ENCODE measurements around the gene RAB3C. TPM values are rescaled to one million over a fixed set of nuclear protein-coding genes. Genes with fewer than 3 reads are reported as not detected.

The RAB3C gene
- total RNA-seq, 1 experiment from 2014 or later, result 13.3 TPM

DNA sequence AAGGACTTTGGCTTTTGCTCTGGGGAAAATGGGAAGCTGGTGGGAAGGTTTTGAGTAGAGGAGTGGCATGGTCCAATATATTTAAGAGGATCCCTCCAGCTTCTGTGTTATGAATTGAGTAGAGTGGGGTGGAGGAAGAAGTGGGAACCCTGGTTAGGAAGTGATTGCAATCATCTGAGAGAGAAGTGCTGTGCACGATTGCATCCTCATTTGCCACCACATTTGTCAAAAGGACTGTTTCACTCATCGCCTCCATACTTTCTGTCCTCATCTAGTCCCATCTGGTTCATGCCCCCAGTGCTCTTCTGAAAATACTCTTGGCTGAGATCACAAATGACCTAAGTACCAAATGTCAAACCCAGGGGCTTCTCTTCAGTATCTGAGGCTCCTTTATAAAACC, 192.1 kb downstream of the RAB3C start:
- Mint-ChIP-seq H3K27ac (no peak overlapping the region), H3K9me3 (peaks cover 5% of the 10 kb centered on the region), H3K4me1 (no peaks in the 10 kb centered on the region), H3K36me3 (no peaks in the 10 kb centered on the region), H3K27me3 (ENCODE audit: low read depth) (no peaks in the 10 kb centered on the region; the same call in 1 of the 2 replicates), H3K4me3 (no peak overlapping the region)
- TF ChIP-seq, protein P1, sequence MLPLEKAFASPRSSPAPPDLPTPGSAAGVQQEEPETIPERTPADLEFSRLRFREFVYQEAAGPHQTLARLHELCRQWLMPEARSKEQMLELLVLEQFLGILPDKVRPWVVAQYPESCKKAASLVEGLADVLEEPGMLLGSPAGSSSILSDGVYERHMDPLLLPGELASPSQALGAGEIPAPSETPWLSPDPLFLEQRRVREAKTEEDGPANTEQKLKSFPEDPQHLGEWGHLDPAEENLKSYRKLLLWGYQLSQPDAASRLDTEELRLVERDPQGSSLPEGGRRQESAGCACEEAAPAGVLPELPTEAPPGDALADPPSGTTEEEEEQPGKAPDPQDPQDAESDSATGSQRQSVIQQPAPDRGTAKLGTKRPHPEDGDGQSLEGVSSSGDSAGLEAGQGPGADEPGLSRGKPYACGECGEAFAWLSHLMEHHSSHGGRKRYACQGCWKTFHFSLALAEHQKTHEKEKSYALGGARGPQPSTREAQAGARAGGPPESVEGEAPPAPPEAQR (CRISPR knock-in tag; IDR thresholded peaks at IDR 0.05), result no peak
- TF ChIP-seq, protein P2, sequence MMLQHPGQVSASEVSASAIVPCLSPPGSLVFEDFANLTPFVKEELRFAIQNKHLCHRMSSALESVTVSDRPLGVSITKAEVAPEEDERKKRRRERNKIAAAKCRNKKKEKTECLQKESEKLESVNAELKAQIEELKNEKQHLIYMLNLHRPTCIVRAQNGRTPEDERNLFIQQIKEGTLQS (CRISPR knock-in tag; conservative IDR thresholded peaks at IDR 0.05), result no peak
- no peak for TF ChIP-seq NFATC4 (CRISPR knock-in tag; IDR thresholded peaks at IDR 0.05)
- TF ChIP-seq USF2 (CRISPR knock-in tag; IDR thresholded peaks at IDR 0.05), result no peak
- TF ChIP-seq ZNF232 (CRISPR knock-in tag; IDR thresholded peaks at IDR 0.05), result no peak
- no peak for TF ChIP-seq ATF6 (CRISPR knock-in tag; IDR thresholded peaks at IDR 0.05)
- no peak for TF ChIP-seq ZMAT4 (CRISPR knock-in tag; IDR thresholded peaks at IDR 0.05)
- TF ChIP-seq, protein P3, sequence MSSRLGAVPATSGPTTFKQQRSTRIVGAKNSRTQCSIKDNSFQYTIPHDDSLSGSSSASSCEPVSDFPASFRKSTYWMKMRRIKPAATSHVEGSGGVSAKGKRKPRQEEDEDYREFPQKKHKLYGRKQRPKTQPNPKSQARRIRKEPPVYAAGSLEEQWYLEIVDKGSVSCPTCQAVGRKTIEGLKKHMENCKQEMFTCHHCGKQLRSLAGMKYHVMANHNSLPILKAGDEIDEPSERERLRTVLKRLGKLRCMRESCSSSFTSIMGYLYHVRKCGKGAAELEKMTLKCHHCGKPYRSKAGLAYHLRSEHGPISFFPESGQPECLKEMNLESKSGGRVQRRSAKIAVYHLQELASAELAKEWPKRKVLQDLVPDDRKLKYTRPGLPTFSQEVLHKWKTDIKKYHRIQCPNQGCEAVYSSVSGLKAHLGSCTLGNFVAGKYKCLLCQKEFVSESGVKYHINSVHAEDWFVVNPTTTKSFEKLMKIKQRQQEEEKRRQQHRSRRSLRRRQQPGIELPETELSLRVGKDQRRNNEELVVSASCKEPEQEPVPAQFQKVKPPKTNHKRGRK (CRISPR knock-in tag; IDR thresholded peaks at IDR 0.05; ENCODE audit: borderline replicate concordance), result no peak
- TF ChIP-seq ZNF219 (CRISPR knock-in tag; IDR thresholded peaks at IDR 0.05; ENCODE audit: borderline replicate concordance), result no peak
- TF ChIP-seq SMAD4 (CRISPR knock-in tag; IDR thresholded peaks at IDR 0.05), result no peak
- no peak for TF ChIP-seq PREB (CRISPR knock-in tag; IDR thresholded peaks at IDR 0.05; ENCODE audit: borderline replicate concordance)
- TF ChIP-seq NFYB (CRISPR knock-in tag; conservative IDR thresholded peaks at IDR 0.05; ENCODE audit: low read depth), result no peak
- TF ChIP-seq FOXK1 (CRISPR knock-in tag; IDR thresholded peaks at IDR 0.05), result no peak
- no peak for TF ChIP-seq ZNF671 (CRISPR knock-in tag; IDR thresholded peaks at IDR 0.05)
- TF ChIP-seq AFF4 (CRISPR knock-in tag; IDR thresholded peaks at IDR 0.05; ENCODE audit: borderline replicate concordance), result no peak
- TF ChIP-seq RELA (CRISPR knock-in tag; IDR thresholded peaks at IDR 0.05; ENCODE audit: borderline replicate concordance), result no peak
- ATAC-seq (no peak), DNase-seq (ENCODE audit: low spot score) (no peak)
- POLR2A ChIA-PET, result no interaction called here
- CTCF ChIA-PET, result no interaction called here
